ENCODE data around the gene KCNK3.

Gene KCNK3

DNA sequence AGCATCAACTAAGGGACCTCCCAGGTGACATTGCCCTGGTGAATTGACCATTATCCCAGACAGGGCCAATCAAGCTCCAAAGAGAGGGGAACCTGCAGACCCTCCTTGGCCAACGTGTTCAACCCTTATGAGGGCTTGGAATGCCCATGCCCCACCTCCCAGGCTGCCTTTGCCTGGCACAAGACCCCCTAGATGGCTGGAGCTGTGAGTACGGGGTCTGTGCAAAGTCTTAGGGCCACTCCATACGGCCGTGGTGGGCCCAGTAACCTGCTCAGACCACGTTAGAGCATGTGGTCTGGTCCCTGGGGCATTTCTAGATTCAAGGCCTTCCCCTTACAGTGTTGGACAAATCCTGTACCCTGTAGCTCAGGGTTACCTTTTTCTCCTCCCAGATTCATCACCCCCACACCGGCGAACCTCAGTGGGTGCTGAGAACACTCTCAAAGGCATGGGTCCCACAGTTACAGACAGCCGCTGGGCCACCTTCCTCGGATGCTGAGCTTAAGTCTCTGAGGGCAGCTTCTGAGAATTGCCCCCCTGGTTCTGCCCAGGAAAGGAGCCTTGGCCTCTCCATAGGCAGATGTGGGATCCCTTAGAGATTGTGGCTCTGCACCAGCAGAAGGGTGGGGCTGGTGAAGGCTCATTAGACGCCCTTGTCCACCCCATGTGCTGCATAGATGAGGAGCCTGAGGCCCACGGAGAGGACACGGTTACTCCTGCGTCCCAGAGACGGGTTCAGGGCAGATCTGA lies 18.3 kb upstream of the KCNK3 start:
- TF ChIP-seq, protein P1, sequence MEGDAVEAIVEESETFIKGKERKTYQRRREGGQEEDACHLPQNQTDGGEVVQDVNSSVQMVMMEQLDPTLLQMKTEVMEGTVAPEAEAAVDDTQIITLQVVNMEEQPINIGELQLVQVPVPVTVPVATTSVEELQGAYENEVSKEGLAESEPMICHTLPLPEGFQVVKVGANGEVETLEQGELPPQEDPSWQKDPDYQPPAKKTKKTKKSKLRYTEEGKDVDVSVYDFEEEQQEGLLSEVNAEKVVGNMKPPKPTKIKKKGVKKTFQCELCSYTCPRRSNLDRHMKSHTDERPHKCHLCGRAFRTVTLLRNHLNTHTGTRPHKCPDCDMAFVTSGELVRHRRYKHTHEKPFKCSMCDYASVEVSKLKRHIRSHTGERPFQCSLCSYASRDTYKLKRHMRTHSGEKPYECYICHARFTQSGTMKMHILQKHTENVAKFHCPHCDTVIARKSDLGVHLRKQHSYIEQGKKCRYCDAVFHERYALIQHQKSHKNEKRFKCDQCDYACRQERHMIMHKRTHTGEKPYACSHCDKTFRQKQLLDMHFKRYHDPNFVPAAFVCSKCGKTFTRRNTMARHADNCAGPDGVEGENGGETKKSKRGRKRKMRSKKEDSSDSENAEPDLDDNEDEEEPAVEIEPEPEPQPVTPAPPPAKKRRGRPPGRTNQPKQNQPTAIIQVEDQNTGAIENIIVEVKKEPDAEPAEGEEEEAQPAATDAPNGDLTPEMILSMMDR (IDR thresholded peaks at IDR 0.05): no peak
- no peak for TF ChIP-seq ZFX (IDR thresholded peaks at IDR 0.05; ENCODE audit: borderline replicate concordance)
- H3K27ac ChIP-seq: no peak overlapping the region

DNA sequence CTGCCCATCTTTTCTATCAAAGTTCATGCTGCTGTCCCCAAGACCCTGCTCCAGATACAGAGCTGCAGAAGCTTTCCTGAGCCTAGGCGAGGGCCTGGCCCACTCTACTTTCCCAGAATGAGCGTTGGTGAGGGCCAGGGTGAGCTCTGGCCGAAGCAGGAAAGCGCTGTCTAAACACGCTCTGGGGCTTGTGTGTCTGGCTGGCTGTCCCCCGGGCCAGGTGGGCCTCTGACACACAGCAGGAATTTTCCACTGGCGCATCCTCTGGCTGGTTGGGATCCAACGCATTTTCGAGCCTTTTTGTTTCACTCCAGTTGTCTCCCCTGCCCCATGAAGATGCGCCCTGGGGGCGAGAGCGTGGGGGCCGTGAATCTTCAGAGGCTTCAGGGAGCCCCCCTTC lies 17.8 kb upstream of the KCNK3 start:
- H3K27ac ChIP-seq: no peak overlapping the region
- TF ChIP-seq ZFX (IDR thresholded peaks at IDR 0.05; ENCODE audit: borderline replicate concordance): no peak
- TF ChIP-seq, protein P1 (IDR thresholded peaks at IDR 0.05): no peak

DNA sequence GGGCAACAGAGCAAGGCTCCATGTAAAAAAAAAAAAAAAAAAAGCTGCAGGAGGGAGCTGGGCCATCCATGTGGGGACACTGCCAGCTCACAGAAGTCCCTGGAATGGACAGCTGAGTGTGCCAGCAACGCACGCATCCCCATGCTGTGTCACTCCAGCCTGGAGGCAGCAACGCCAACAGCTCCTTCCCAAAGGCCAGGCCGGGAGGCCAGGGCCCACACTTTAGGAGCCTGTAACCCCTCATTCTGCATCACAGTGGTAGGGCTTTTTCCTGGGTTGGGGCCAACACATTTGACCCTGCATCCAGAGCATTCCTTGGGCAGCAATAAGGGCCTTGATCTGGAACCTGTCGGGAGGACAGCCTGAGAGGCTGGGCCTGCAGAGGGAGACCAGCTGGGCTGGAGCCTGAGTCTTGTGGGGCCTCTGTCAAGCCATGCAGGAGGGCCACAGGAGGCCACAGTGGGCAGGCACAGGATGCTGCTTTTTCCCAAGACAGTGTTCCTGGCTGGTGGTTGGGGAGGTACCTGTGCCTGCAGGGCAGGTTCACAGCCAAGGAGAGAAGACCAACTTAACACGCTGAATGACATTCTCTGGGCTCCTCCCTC lies 16.8 kb upstream of the KCNK3 start:
- no peak overlapping the region for H3K27ac ChIP-seq
- TF ChIP-seq ZFX (IDR thresholded peaks at IDR 0.05; ENCODE audit: borderline replicate concordance): no peak
- TF ChIP-seq, protein P1 (IDR thresholded peaks at IDR 0.05): no peak

DNA sequence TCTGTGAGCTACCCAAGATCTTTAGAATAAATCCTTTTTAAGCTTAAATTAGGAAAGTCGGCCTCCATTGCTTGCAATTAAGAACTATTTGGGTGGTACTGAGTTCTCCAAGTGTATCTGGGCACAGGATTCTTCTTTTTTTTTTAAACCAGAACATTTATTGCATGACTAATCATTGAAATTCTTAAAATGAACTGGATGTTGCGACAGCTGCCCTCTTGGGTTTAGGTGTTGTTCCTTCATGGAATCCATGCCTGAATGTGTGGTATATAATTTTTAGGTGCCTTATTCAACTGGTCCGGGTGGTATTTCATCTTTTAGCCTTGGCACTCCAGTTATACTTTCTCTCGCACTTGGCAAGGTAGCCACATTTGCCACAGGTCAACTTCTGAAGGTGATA lies 14.5 kb upstream of the KCNK3 start:
- no peak for TF ChIP-seq ZFX (IDR thresholded peaks at IDR 0.05; ENCODE audit: borderline replicate concordance)
- TF ChIP-seq, protein P1 (IDR thresholded peaks at IDR 0.05): no peak
- no peak overlapping the region for H3K27ac ChIP-seq

DNA sequence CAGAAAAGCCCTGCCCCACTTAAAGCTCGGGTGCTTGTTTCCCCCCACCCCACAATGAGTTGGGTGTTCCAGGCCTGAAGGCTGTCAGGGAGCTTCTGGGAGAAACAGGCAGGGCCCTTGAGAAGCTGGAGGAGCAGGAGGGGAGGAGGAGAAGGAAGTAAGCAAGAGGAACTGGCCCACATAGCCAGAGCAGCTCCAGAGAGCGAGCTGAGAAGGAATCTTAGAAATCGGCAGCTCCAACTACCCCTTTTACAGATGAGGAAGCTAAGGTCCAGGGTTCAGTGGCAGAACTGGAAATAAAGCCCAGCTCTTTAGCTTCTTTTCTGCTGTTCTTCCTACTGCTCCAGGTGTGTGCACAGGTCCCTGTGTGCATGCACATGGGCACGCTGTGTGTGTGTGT lies 12.7 kb upstream of the KCNK3 start:
- TF ChIP-seq, protein P1 (IDR thresholded peaks at IDR 0.05): no peak
- no peak for TF ChIP-seq ZFX (IDR thresholded peaks at IDR 0.05; ENCODE audit: borderline replicate concordance)
- no peak overlapping the region for H3K27ac ChIP-seq

DNA sequence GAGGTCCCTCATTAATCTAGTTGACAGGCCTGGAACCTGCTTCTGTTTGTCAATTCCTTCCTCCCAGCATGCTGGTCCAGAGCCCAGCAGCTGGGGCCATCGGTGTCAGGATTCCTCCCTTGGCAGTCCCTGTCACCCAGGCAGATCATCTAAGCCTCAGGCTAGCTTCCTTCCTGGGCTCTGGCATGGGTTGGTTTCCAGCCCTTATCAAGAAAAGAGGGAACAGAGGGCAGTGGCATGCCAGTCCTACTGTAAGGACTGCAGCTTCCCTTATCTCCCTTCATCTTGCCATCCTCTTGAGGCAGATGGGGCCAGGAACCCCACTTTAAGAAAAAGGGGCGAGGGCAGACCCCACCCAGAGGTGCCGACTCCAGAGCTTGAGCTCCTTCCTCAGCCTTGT lies 10.9 kb upstream of the KCNK3 start:
- no peak overlapping the region for H3K27ac ChIP-seq
- TF ChIP-seq ZFX (IDR thresholded peaks at IDR 0.05; ENCODE audit: borderline replicate concordance): no peak
- TF ChIP-seq, protein P1 (IDR thresholded peaks at IDR 0.05): no peak

DNA sequence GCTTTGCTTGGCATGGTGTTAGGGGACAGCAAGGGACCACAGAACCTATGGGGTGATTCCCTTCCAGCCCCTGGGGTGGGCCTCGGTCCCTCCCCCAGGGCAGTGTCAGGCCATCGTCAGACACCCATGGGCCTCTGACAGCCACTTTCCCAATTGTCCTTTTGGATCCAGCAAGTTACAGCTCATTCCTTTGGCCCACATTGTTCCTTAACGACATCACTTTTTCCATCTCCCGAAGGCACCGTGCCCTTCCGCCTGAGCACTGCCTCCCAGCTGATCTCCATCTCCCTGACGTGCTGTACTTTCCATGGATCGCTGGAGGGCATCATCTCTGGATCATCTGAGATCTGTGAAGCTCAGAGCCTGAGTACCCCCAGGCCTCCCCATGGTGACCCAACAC lies 10.4 kb upstream of the KCNK3 start:
- TF ChIP-seq ZFX (IDR thresholded peaks at IDR 0.05; ENCODE audit: borderline replicate concordance): no peak
- TF ChIP-seq, protein P1 (IDR thresholded peaks at IDR 0.05): no peak
- no peak overlapping the region for H3K27ac ChIP-seq
